GM21360 (cell line): ENCODE data around the gene DFFB.

Source experiments
- ATAC-seq: cut with Tn5 transposase; IDR thresholded peaks from one replicate; pipeline ENCODE4 v1.9.1; 2021; ENCODE audit warnings: mild to moderate bottlenecking, moderate library complexity; ENCODE audit not compliant: unreplicated experiment

Gene DFFB

GRCh38 chr1:3894626-3895278 is 37.5 kb downstream of the DFFB start:
- no peak for ATAC-seq

DNA sequence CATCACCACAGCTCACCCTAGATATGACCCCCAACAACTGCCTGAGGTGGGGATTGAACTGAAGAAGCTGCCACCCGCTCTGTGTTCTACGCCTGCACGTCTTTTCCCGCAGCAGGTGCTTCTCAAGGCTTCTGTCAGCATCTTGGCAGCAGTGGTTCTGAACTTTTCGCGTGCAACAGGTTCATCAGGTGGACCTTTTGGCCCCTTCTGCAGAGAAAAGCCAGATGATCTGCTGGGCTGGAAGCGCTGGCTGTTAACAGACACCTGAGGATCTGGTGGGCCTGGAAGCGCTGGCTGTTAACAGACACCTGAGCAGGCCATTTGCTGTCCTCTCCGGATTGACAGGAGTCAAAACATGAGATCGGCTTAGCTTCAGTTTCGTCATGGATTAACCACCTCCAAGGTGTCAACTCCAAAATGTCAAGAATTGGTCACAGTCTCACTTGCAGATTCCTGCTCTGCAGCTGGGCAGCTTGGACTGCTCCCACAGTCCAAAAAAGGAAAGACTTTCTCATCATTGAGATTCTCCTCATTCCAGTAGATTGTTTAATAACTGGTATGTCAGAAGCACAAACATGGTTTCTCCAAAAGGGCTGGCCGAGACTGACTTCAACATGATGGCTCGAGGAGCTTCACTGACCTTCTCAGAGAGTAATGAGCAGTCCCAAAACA is 38.1 kb downstream of the DFFB start:
- no peak for ATAC-seq

DNA sequence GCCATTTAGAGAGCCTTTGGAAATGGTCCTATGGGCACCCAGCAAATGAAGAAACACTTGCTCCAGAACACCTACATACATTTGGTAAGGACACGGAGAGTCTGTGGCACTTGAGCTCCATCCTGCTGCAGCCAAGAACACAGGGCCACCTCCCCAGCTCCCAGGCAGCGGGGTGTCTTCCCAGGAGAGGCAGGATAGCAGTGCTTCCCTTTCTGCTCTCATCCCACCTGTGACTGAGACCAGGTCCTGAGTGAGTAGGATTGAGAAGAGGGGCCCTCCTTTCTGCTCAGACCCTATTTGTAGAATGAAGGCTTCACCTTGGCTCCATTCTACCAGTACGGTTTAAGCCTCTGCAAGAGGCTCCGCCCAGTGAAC is 38.7 kb downstream of the DFFB start:
- ATAC-seq: no peak

DNA sequence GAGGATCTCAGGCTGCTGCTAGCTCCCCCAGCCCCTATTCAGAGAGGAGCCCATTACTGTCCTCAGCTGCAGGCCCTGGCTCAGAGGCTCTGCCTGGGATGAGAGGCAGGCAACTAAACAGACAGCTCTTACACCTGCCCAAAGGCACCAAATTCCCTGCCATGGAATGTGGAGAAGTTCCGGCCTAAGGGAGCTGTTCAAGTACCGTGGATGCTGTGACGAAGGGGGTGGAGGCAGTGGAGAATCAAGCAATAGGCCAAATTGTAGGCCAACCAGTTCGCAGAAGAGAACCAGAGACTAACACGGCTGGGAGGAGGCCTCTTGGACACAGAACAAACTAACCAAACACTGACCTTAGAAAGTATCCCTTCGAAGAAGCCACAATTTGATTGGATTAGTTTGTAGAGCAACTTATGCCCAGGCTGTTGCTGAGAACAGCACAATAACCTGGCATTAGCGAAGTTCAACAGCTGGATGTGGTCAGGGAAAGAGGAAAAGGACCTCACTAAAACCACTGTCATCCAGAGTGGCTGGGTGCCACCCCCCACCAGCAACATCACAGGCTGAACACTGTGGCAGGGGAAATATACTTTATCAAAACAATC is 39.2 kb downstream of the DFFB start:
- no peak for ATAC-seq

DNA sequence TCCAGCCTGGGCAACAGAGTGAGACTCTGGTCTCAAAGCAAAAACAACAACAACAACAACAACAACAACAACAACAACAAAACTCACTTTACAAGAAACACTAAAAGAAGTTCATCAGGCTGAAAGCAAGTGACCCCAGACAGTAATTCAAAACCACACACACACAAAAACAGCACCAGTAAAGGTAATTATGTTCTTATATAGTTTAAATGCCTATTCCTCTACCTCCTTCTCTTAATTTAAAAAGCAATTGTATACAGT is 41.1 kb downstream of the DFFB start:
- no peak for ATAC-seq

- ATAC-seq: no peak
Measured at GRCh38 chr1:3898994-3899753, 41.9 kb downstream of the DFFB start.

- peak; percentile 3 for ATAC-seq
Measured at GRCh38 chr1:3899754-3900149, 42.5 kb downstream of the DFFB start.

DNA sequence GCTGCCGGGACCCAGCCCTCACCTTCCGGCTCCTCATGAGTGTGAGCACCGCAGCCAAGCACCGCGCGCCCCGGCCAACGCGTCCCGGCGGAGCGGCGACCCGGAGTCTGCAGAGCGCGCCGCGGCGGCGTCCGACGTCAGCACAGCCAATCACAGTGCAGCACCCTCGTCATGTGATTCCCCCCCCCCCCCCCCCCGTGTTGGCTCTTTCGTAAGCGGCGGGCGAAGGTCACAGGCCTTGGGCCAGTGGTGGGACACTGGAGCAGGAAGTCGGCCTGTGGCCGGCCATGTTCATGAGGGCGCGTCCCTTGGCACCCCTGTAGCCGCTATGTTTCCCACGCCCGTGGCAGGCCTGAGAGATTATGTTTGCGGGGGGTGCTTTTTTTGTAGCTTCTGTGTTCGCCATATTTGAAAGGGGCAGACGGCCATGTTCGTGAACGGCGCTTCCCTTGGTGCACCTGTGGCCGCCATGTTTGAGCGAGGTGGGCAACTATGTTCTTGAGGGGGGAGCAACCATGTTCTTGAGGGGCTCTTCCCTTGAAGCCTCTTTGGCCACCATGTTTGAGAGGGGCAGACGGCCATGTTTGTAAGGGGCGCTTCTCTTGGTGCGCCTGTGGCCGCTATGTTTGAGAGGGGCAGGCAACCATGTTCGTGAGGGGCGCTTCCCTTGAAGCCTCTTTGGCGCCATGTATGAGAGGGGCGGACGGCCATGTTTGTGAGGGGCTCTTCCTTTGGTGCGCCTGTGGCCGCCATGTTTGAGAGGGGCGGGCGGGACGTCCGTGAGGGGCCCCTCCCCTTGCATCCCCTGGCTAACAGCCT is 43.1 kb downstream of the DFFB start, which contains the start of gene C1orf174:
Gene C1orf174, minus strand, starts transcription at position 123 of the 819 bp plus-strand sequence. Its CDS starts 86 bp downstream, at position 37.
- peak; percentile 64 for ATAC-seq

DNA sequence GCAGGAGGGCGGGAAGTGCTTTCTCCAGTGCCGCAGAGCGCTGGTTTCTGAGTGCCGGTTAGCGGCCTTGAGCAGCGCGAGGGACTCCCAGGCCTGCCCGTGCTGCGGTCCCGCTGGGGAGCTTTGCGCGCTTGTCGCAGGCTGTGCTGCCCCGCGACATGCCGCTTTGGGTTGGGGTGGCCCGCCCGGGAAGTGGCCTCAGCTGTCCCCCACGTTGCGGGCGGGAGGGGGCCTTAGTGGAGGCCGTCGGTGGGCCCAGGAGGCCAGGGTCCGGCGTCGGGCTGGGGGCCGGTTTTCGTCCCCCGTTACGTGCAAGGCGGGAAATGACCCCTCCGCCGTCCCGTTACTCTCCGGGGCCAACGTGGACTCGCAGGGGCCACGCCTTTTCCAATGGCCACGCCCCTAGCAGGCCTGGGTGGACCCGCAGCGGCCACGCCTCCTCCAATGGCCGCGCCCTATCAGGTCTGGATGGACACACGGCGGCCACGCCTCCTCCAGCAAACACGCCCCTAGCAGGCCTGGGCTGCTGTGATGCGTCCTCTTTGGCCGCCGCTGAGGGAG is 43.8 kb downstream of the DFFB start:
- peak; percentile 55 for ATAC-seq

GRCh38 chr1:3902111-3902511 is 44.8 kb downstream of the DFFB start:
- no peak for ATAC-seq

DNA sequence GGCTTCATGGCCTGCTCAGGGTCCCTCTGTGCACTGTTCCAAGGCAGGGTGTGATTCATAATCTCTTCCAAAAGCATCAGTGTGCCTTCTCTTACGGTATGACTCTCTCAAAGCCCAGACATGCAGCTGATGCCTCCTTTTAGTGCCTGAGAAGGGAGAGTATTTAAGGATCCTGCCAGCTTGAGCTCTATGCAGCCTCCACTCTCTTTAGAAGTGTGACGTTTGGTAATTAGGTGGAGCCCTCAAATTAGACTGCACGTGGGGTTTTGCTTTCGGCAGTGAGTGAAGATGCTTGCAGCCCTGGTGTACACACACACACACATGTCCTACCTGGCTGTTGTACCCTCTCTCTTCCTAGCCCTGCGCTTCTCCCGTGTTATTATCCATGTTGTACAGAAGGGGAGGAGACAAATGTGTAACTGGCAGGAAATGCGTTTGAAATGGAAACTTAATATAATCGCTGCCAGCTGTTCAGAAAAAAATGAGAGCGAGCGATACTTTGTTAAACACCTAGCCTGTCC is 45.4 kb downstream of the DFFB start:
- no peak for ATAC-seq

DNA sequence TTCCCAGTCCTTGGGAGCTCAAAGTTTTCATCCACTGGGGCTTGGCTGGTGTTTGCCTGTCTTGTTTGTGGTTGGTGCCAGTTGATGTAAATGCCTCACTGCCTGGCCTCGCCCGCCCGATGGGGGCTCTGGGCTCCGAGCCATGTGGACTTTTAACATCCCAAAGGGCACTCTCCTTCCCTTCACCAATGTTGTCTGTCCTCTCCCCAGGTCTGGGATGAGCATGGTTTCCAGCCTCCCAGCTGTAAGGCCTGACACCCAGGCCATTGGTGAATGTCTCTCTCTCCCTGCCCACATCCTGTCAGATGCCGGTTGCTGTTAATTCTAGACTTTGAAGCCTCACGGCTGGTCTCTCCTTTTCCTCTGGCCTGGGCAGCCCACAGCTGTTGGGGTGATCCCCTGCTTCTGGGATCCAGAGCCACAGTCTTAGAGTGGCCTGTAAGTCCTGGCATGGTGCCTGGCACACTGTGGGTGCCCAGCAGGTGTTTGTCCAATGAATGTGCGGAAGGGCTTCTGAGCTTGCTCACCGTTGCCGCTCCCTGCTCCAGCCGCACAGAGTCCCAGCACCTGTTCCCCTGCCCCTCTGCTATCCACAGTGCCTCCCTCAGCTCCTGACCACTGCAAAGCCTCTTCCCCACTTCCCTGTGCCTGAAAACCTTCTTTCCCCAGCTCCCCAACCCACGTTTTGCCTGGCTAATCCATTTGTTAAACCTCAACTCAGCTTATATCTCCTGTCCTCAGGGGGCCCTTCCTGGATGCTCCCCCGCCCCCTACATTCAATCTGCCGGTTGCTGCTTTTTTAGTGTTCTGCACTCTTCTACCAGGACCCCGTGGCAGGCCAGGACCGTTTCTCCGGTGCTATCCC is 46.1 kb downstream of the DFFB start:
- ATAC-seq: no peak

GRCh38 chr1:3904006-3904842 is 46.9 kb downstream of the DFFB start:
- ATAC-seq: no peak

DNA sequence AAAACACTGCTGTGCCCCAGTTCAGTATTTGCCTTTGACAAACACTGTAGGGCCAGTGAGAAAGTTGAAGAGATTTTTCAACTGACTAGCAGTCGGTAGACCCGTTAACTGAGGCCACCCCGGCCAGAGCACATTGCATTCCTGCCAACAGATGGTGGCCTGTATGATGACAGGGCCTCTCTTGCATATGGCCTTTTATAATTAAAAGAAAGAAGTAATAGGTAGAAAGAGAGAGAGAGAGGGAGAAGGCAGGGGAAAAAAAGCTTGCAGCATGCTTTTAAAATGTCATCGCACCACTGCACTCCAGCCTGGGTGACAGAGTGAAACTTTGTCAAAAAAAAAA is 47.5 kb downstream of the DFFB start:
- no peak for ATAC-seq

DNA sequence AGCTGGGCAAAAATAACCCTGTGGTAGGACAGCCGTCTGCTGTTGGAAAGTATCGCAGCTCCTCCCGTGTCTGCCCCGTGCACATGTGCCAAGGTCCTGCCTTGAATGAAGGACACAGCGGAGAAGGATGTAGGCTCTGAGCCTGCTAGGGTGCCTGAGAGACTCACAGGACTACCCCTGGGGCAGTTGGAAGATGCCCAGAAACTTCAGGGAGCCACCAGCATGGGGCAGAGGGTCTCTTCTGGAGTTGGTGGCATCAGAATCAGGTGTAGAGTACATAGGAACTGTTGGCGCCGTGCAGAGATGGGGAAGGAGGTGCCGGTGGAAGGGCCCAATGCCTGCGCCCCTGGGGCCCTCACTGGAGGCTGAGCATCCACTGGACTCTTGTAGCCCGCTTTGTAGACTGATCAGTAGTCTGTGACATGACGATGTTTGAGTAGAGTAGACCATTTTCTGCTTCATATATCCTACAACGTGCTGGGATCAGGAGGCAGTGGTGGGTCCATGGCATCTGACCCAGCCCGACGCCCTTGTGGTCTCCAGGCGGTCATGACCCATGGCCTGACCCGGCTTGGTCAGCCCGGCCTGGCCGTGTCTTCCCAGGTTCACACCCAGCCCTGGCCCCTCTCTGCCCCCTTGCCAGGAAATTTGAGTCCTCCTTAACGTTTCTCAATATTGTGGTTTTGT is 48.1 kb downstream of the DFFB start:
- no peak for ATAC-seq

DNA sequence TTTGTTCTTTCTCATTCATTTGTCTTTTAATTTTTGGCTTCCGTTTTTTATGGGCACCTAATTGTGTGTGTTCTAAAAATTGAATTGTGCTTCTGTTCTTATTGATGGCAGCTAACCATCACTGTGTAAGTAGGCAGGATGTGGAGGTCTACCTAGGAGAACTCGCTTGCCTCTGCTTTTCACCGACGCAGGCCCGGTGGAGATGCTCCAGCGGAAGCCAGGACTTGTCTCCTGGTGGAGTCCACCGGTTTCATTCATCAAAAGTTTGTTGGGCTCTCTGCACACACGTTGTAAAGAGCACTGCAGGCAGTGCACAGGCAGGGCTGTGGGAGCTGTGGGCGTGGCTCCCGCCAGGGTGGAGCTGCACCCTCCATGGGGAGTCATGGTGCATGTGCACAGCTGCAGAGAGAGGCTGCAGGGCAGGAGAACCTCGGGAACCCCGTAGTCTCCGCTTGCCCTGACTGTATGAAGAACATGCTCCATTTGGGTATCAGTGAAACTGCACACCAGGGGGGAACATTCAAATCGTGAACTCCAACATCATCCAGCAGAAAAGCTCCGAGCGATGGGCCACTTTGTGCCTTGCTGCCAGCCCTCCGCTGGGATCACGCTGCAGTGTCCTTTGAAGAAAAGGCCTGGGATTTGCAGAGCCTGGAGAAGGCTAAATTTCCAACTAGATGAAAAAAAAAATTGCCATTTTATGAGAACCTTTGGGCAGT is 48.8 kb downstream of the DFFB start:
- no peak for ATAC-seq

GRCh38 chr1:3906672-3907020 is 49.4 kb downstream of the DFFB start:
- no peak for ATAC-seq
